Dendritic cell treated with granulocyte-macrophage colony-stimulating factor and Interleukin-4, amounts not matched to agents 40 ng/mL and 50 ng/mL, for 4 days (primary cell): ENCODE measurements around the gene TTC28.
"Not testable (repeated sequence)": the region's sequence is repeated elsewhere in the genome, so short reads cannot be mapped to it uniquely, and the experiment has no call there.

Source experiments
- H3K27ac Mint-ChIP-seq: one replicate; pipeline ENCODE4 v1.8.0; 2022; ENCODE audit warnings: mild to moderate bottlenecking, mixed read lengths
- H3K27me3 Mint-ChIP-seq: one replicate; pipeline ENCODE4 v1.8.0; 2022; ENCODE audit warnings: mild to moderate bottlenecking, mixed read lengths
- H3K36me3 Mint-ChIP-seq: one replicate; pipeline ENCODE4 v1.8.0; 2022; ENCODE audit warnings: low read depth, mixed read lengths
- H3K4me1 Mint-ChIP-seq: one replicate; pipeline ENCODE4 v1.8.0; 2022; ENCODE audit warnings: low read depth, mixed read lengths
- H3K4me3 Mint-ChIP-seq: one replicate; pipeline ENCODE4 v1.8.0; 2022; ENCODE audit warnings: mild to moderate bottlenecking, moderate library complexity, mixed read lengths
- H3K9me3 Mint-ChIP-seq: one replicate; pipeline ENCODE4 v1.8.0; 2022; ENCODE audit warnings: mixed read lengths
- intact Hi-C: fragments of 100-400 bp; cut with micrococcal nuclease; formaldehyde crosslinking; loops from one replicate; pipeline ENCODE4 v1.15.0; 2022

Gene TTC28

GRCh38 chr22:28491289-28491688 is 188.4 kb downstream of the TTC28 start:
- intact Hi-C loops, H3K27me3 Mint-ChIP-seq, H3K36me3 Mint-ChIP-seq: not testable (repeated sequence)

GRCh38 chr22:28488825-28489224 is 190.8 kb downstream of the TTC28 start:
- no peak overlapping the region for H3K4me3 Mint-ChIP-seq
- no peak overlapping the region for H3K27ac Mint-ChIP-seq
- peaks cover 5% of the 10 kb centered on the region for H3K4me1 Mint-ChIP-seq
- no peaks in the 10 kb centered on the region for H3K36me3 Mint-ChIP-seq
- no peaks in the 10 kb centered on the region for H3K27me3 Mint-ChIP-seq
- intact Hi-C loops = no loop called here
- no peaks in the 10 kb centered on the region for H3K9me3 Mint-ChIP-seq

More at GRCh38 chr22:28491289-28491688, 188.4 kb downstream of the TTC28 start:
- not testable (repeated sequence) for H3K9me3 Mint-ChIP-seq, H3K4me3 Mint-ChIP-seq, H3K27ac Mint-ChIP-seq, H3K4me1 Mint-ChIP-seq

GRCh38 chr22:28484662-28485061 is 195.0 kb downstream of the TTC28 start:
- intact Hi-C loops = no loop called here
- H3K27ac Mint-ChIP-seq = no peak overlapping the region
- peaks cover 5% of the 10 kb centered on the region for H3K4me1 Mint-ChIP-seq
- no peaks in the 10 kb centered on the region for H3K36me3 Mint-ChIP-seq
- H3K9me3 Mint-ChIP-seq = no peaks in the 10 kb centered on the region
- H3K4me3 Mint-ChIP-seq = no peak overlapping the region
- no peaks in the 10 kb centered on the region for H3K27me3 Mint-ChIP-seq

- H3K27me3 Mint-ChIP-seq = no peaks in the 10 kb centered on the region
- no peak overlapping the region for H3K27ac Mint-ChIP-seq
- peaks cover 5% of the 10 kb centered on the region for H3K4me1 Mint-ChIP-seq
- no peak overlapping the region for H3K4me3 Mint-ChIP-seq
- intact Hi-C loops = no loop called here
- H3K36me3 Mint-ChIP-seq = no peaks in the 10 kb centered on the region
- H3K9me3 Mint-ChIP-seq = no peaks in the 10 kb centered on the region
Observed at GRCh38 chr22:28481725-28482124, 197.9 kb downstream of the TTC28 start.

- H3K9me3 Mint-ChIP-seq = no peaks in the 10 kb centered on the region
- no peak overlapping the region for H3K4me3 Mint-ChIP-seq
- H3K4me1 Mint-ChIP-seq = no peaks in the 10 kb centered on the region
- no peaks in the 10 kb centered on the region for H3K27me3 Mint-ChIP-seq
- intact Hi-C loops = no loop called here
- H3K36me3 Mint-ChIP-seq = no peaks in the 10 kb centered on the region
- no peak overlapping the region for H3K27ac Mint-ChIP-seq
Observed at GRCh38 chr22:28480000-28480715, 199.5 kb downstream of the TTC28 start.

- no peaks in the 10 kb centered on the region for H3K36me3 Mint-ChIP-seq
- no peaks in the 10 kb centered on the region for H3K27me3 Mint-ChIP-seq
- H3K9me3 Mint-ChIP-seq = no peaks in the 10 kb centered on the region
- H3K27ac Mint-ChIP-seq = no peak overlapping the region
- intact Hi-C loops = no loop called here
- no peak overlapping the region for H3K4me3 Mint-ChIP-seq
- no peaks in the 10 kb centered on the region for H3K4me1 Mint-ChIP-seq
Observed at GRCh38 chr22:28478564-28478963, 201.1 kb downstream of the TTC28 start.

GRCh38 chr22:28477556-28477955 is 202.1 kb downstream of the TTC28 start:
- no peak overlapping the region for H3K27ac Mint-ChIP-seq
- no peaks in the 10 kb centered on the region for H3K4me1 Mint-ChIP-seq
- H3K36me3 Mint-ChIP-seq = no peaks in the 10 kb centered on the region
- intact Hi-C loops = no loop called here
- H3K27me3 Mint-ChIP-seq = no peaks in the 10 kb centered on the region
- H3K9me3 Mint-ChIP-seq = no peaks in the 10 kb centered on the region
- no peak overlapping the region for H3K4me3 Mint-ChIP-seq

GRCh38 chr22:28474330-28474729 is 205.3 kb downstream of the TTC28 start:
- intact Hi-C loops = no loop called here
- H3K27me3 Mint-ChIP-seq = no peaks in the 10 kb centered on the region
- H3K27ac Mint-ChIP-seq = no peak overlapping the region
- no peaks in the 10 kb centered on the region for H3K36me3 Mint-ChIP-seq
- H3K4me1 Mint-ChIP-seq = no peaks in the 10 kb centered on the region
- no peak overlapping the region for H3K4me3 Mint-ChIP-seq
- no peaks in the 10 kb centered on the region for H3K9me3 Mint-ChIP-seq

- Mint-ChIP-seq H3K36me3 (no peaks in the 10 kb centered on the region), H3K4me3 (no peak overlapping the region), H3K9me3 (no peaks in the 10 kb centered on the region), H3K27me3 (no peaks in the 10 kb centered on the region), H3K27ac (no peak overlapping the region), H3K4me1 (no peaks in the 10 kb centered on the region)
- intact Hi-C loops = no loop called here
Observed at GRCh38 chr22:28473258-28473657, 206.4 kb downstream of the TTC28 start.

- H3K36me3 Mint-ChIP-seq, H3K9me3 Mint-ChIP-seq, H3K27ac Mint-ChIP-seq, intact Hi-C loops, H3K27me3 Mint-ChIP-seq, H3K4me1 Mint-ChIP-seq, H3K4me3 Mint-ChIP-seq: not testable (repeated sequence)
Observed at GRCh38 chr22:28467055-28467454, 212.6 kb downstream of the TTC28 start.

GRCh38 chr22:28466399-28466798 is 213.2 kb downstream of the TTC28 start:
- no peak overlapping the region for H3K27ac Mint-ChIP-seq
- no peaks in the 10 kb centered on the region for H3K4me1 Mint-ChIP-seq
- H3K9me3 Mint-ChIP-seq = no peaks in the 10 kb centered on the region
- H3K36me3 Mint-ChIP-seq = no peaks in the 10 kb centered on the region
- intact Hi-C loops = no loop called here
- no peaks in the 10 kb centered on the region for H3K27me3 Mint-ChIP-seq
- H3K4me3 Mint-ChIP-seq = no peak overlapping the region

- Mint-ChIP-seq H3K27me3 (no peaks in the 10 kb centered on the region), H3K4me3 (no peak overlapping the region), H3K9me3 (no peaks in the 10 kb centered on the region), H3K36me3 (no peaks in the 10 kb centered on the region), H3K27ac (no peak overlapping the region), H3K4me1 (no peaks in the 10 kb centered on the region)
- intact Hi-C loops = no loop called here
Observed at GRCh38 chr22:28465841-28466240, 213.8 kb downstream of the TTC28 start.

GRCh38 chr22:28464127-28464526 is 215.5 kb downstream of the TTC28 start:
- intact Hi-C loops = no loop called here
- no peak overlapping the region for H3K27ac Mint-ChIP-seq
- no peaks in the 10 kb centered on the region for H3K4me1 Mint-ChIP-seq
- H3K9me3 Mint-ChIP-seq = no peaks in the 10 kb centered on the region
- H3K4me3 Mint-ChIP-seq = no peak overlapping the region
- H3K36me3 Mint-ChIP-seq = no peaks in the 10 kb centered on the region
- no peaks in the 10 kb centered on the region for H3K27me3 Mint-ChIP-seq

- H3K9me3 Mint-ChIP-seq, H3K4me1 Mint-ChIP-seq, H3K27ac Mint-ChIP-seq, intact Hi-C loops, H3K4me3 Mint-ChIP-seq, H3K36me3 Mint-ChIP-seq, H3K27me3 Mint-ChIP-seq: not testable (repeated sequence)
Observed at GRCh38 chr22:28463408-28463807, 216.2 kb downstream of the TTC28 start.

GRCh38 chr22:28462901-28463300 is 216.7 kb downstream of the TTC28 start:
- H3K4me1 Mint-ChIP-seq = no peaks in the 10 kb centered on the region
- no peaks in the 10 kb centered on the region for H3K27me3 Mint-ChIP-seq
- H3K27ac Mint-ChIP-seq = no peak overlapping the region
- no peak overlapping the region for H3K4me3 Mint-ChIP-seq
- no peaks in the 10 kb centered on the region for H3K36me3 Mint-ChIP-seq
- intact Hi-C loops = no loop called here
- no peaks in the 10 kb centered on the region for H3K9me3 Mint-ChIP-seq
